Uterus (tissue), 4 donors: ENCODE data around the gene BMP5. TPM values are rescaled to one million over a fixed set of nuclear protein-coding genes. Genes with fewer than 3 reads are reported as not detected.

Experiments
- DNase-seq, 2 donors: peaks; one replicate each; pipeline ENCODE4 v3.0.0-alpha.2; 2019 to 2020
- H3K27ac ChIP-seq, 2 donors: fragments of 200-600 bp; sonication (generic); 1 replicate in 1 of 2; 2 replicates in 1 of 2; pipeline ENCODE4 v1.5.1; 2016 to 2018
- H3K27me3 ChIP-seq, 2 donors: fragments of 200-600 bp; sonication (generic); one replicate each; pipeline ENCODE4 v1.5.1; 2018 to 2019; ENCODE audit warnings: control low read depth in 1 of 2
- H3K36me3 ChIP-seq, 2 donors: fragments of 200-600 bp; sonication (generic); one replicate each; pipeline ENCODE4 v1.5.1; 2019; ENCODE audit warnings: control low read depth in 1 of 2
- H3K4me1 ChIP-seq, 2 donors: fragments of 200-600 bp; sonication (generic); one replicate each; pipeline ENCODE4 v1.5.1; 2018 to 2019; ENCODE audit warnings: control low read depth in 1 of 2
- H3K4me3 ChIP-seq, 2 donors: fragments of 200-600 bp; sonication (generic); 1 replicate in 1 of 2; 2 replicates in 1 of 2; pipeline ENCODE4 v1.5.1; 2018 to 2019; ENCODE audit warnings: mild to moderate bottlenecking in 1 of 2
- H3K9me3 ChIP-seq, 2 donors: fragments of 200-600 bp; sonication (generic); one replicate each; pipeline ENCODE4 v1.5.1; 2019; ENCODE audit warnings: control low read depth in 1 of 2
- POLR2A ChIP-seq, 2 donors: fragments of 450-650 bp; IDR thresholded peaks; one replicate each; pipeline ENCODE4 v1.6.1; 2016; ENCODE audit warnings: antibody characterized with exemption in 2 of 2, mild to moderate bottlenecking in 1 of 2, moderate library complexity in 1 of 2
- intact Hi-C: fragments of 100-400 bp; cut with DNase I; formaldehyde crosslinking; loops from one replicate; pipeline ENCODE4 v1.15.1; 2023; ENCODE audit warnings: low total_unique reads
- total RNA-seq, 4 donors: library from RNA; depleted of rRNA in 3 of 4; stranded (reverse); fragments of >200 nt in 3 of 4; gene quantifications; one replicate each; pipeline versions ENCODE4 v1.1.0 to v1.2.4, GENCODE V29; 2014 to 2023
- TF ChIP-seq, protein P1 (sequence below), 4 experiments: fragments of 200-600 bp in 2 of 4; fragments of 450-650 bp in 2 of 4; sonication (generic) in 2 of 4; IDR thresholded peaks; one replicate each; pipeline ENCODE4 v1.5.1; 2016 to 2019; ENCODE audit warnings: antibody characterized with exemption in 4 of 4, mild to moderate bottlenecking in 2 of 4, moderate library complexity in 1 of 4
- donor health status: DM: yes; HTN: yes; CAD: no.

BMP5 gene
- total RNA-seq = under 1 TPM in 1 of 4 donors, not detected in 3; 0.41 TPM

DNA sequence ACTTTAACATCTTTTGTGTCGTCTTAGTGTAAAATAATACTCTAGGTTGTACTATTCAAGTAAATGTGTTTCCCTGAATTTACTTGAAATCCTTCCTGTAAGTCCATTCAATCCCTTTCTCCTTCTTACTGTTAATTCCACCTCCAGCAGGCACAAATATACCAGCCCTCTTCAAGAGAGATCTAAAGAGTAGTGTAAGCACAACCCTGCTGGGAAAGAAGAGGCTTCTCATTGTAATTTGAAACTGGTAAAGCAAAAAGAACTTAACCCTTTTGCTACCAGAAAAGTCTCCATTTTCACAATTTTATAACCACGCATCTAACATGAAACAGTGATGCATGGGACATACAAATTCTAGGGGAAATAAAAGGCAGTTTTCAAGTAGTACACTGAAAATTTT is at the start of gene BMP5:
Gene BMP5 (minus strand): TSS at position 191 of the 400 bp plus-strand sequence. CDS start 725 bp downstream, outside the sequence.
- no peak for DNase-seq
- Histone ChIP-seq H3K9me3 (no peaks in the 10 kb centered on the region), H3K36me3 (no peaks in the 10 kb centered on the region), H3K27ac (no peak within 1 kb of the TSS), H3K4me1 (no peaks in the 10 kb centered on the region), H3K4me3 (no peak within 1 kb of the TSS), H3K27me3 (no peaks in the 10 kb centered on the region)
- intact Hi-C loops = no loop called here
- TF ChIP-seq POLR2A (IDR thresholded peaks at IDR 0.05) = no peak
- TF ChIP-seq, protein P1, sequence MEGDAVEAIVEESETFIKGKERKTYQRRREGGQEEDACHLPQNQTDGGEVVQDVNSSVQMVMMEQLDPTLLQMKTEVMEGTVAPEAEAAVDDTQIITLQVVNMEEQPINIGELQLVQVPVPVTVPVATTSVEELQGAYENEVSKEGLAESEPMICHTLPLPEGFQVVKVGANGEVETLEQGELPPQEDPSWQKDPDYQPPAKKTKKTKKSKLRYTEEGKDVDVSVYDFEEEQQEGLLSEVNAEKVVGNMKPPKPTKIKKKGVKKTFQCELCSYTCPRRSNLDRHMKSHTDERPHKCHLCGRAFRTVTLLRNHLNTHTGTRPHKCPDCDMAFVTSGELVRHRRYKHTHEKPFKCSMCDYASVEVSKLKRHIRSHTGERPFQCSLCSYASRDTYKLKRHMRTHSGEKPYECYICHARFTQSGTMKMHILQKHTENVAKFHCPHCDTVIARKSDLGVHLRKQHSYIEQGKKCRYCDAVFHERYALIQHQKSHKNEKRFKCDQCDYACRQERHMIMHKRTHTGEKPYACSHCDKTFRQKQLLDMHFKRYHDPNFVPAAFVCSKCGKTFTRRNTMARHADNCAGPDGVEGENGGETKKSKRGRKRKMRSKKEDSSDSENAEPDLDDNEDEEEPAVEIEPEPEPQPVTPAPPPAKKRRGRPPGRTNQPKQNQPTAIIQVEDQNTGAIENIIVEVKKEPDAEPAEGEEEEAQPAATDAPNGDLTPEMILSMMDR (IDR thresholded peaks at IDR 0.05) = no peak

DNA sequence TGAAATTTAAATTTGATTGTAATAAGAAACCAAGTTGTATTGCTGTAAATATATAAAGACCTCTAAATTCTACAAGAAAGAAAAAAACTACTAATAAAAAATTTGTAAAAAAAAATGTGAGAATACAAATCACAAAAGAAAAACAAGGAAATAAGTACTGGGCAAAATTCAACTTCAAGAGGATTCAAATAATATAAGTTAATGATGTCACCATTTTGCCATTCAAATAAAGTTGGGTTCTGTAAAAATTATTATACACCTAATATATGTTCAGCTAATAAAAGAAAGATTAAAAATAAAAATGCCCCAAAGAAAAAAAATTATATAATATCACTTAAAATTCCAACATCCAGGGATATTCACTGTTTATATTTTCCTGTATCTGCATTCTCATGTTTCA is 47.0 kb upstream of the BMP5 start:
- Histone ChIP-seq H3K27ac (no peak overlapping the region), H3K4me1 (no peaks in the 10 kb centered on the region), H3K36me3 (no peaks in the 10 kb centered on the region), H3K4me3 (no peak overlapping the region), H3K9me3 (no peaks in the 10 kb centered on the region), H3K27me3 (no peaks in the 10 kb centered on the region)
- TF ChIP-seq, protein P1 (IDR thresholded peaks at IDR 0.05) = no peak
- no peak for TF ChIP-seq POLR2A (IDR thresholded peaks at IDR 0.05)
- intact Hi-C loops = no loop called here
- no peak for DNase-seq

DNA sequence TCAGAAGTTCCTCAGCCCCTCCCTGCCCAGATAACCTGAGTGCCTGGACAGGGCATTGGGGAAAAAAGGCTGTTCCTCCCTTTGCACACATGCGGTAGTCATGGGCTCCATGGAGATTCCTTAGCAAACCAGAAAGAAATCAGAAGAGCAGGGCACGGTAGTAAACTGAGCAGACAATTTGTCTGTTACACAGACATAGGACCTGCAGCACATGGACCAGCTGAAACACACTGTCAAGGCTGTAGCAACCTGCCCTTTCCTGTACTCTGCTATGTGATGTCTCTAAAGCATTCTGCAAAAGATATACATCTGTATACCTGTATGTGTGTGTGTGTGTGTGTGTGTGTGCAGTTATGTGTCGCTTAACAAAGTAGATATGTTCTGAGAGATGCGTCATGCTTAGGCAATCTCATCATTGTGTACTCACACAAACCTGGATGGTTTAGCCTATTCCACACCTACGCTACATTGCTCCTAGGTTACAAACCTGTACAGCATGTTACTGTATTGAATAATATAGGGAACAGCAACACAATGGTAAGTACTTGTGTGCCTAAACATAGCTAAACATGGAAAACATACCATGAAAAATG is 44.4 kb upstream of the BMP5 start:
- no peak for DNase-seq
- H3K4me3 ChIP-seq = no peak overlapping the region
- intact Hi-C loops = no loop called here
- TF ChIP-seq POLR2A (IDR thresholded peaks at IDR 0.05) = no peak
- TF ChIP-seq, protein P1 (IDR thresholded peaks at IDR 0.05) = no peak
- no peaks in the 10 kb centered on the region for H3K9me3 ChIP-seq
- no peaks in the 10 kb centered on the region for H3K4me1 ChIP-seq
- H3K27ac ChIP-seq = no peak overlapping the region
- H3K36me3 ChIP-seq = no peaks in the 10 kb centered on the region
- no peaks in the 10 kb centered on the region for H3K27me3 ChIP-seq

DNA sequence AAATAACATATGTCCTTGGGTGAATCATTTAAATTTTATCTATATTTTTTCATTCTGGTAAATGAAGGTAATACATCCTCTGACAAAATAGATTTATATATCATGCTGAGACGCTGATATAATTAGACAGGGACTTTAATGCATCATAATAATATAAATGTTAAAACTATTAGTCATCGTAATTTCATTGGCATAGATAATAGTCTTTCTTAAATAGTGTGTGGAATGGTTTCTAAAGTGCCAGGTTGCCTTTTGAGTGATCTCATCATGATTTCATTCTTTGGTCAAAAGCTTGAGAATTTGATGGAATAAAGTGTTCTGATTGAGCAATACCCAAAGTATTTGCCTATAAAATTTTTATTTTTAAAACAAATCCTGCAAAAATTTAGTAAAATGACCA is 43.2 kb upstream of the BMP5 start:
- no peaks in the 10 kb centered on the region for H3K9me3 ChIP-seq
- no peak overlapping the region for H3K4me3 ChIP-seq
- DNase-seq = no peak
- intact Hi-C loops = no loop called here
- TF ChIP-seq, protein P1 (IDR thresholded peaks at IDR 0.05) = no peak
- no peak for TF ChIP-seq POLR2A (IDR thresholded peaks at IDR 0.05)
- no peaks in the 10 kb centered on the region for H3K4me1 ChIP-seq
- no peak overlapping the region for H3K27ac ChIP-seq
- no peaks in the 10 kb centered on the region for H3K36me3 ChIP-seq
- H3K27me3 ChIP-seq = no peaks in the 10 kb centered on the region

DNA sequence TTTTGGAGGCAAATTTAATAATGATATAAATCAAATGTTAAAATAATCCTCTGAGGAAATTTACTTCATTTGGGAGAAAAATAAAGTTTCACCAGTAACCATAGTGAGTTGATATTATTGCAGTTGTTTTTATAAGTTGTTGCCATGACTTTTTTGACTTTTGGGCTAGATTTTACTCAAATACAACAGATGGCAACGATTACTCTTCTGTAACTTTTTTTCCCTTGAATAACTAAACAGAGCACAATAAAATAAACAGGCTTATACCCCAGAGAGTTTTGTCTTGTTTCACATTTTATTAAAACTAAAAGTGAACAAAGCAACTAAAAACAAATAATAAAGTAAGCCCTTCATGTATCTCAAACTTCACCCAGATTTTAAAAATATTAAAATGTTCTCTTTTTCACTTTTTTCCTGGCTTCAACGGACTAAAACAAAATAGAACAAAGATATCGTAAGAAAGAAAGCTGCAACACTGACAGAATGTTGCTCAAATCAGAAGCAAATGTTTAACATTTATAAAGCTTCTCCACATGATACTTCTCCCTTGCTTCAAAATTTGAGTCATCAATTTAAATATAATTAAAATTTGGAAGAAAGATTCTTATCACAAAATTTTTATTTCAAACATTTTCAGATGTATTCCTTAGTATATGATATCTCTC is 42.5 kb upstream of the BMP5 start:
- TF ChIP-seq, protein P1 (IDR thresholded peaks at IDR 0.05) = no peak
- no peak for TF ChIP-seq POLR2A (IDR thresholded peaks at IDR 0.05)
- H3K27ac ChIP-seq = no peak overlapping the region
- intact Hi-C loops = no loop called here

More for the DNA sequence above, 42.5 kb upstream of the BMP5 start:
- no peaks in the 10 kb centered on the region for H3K36me3 ChIP-seq
- no peaks in the 10 kb centered on the region for H3K27me3 ChIP-seq
- DNase-seq = no peak
- H3K4me1 ChIP-seq = no peaks in the 10 kb centered on the region
- no peak overlapping the region for H3K4me3 ChIP-seq
- no peaks in the 10 kb centered on the region for H3K9me3 ChIP-seq
